WTC11 (cell line): ENCODE measurements around the gene CD68. TPM values are rescaled to one million over a fixed set of nuclear protein-coding genes. Genes with fewer than 3 reads are reported as not detected.

Source experiments
- ATAC-seq: fragments of 200-7000 bp; cut with Tn5 transposase; 2 replicates; pipeline ENCODE4 v1.10.0; 2021; ENCODE audit warnings: mild to moderate bottlenecking, moderate library complexity
- CTCF ChIA-PET: fragments of 300-600 bp; sonication (Branson Sonifier 250); formaldehyde crosslinking; loops from one replicate; lab custom pipeline; 2021; ENCODE audit warnings: antibody characterized with exemption; lab: Charles Lee
- POLR2A ChIA-PET: fragments of 350-600 bp; sonication (Branson Sonifier 250); formaldehyde crosslinking; loops from one replicate; lab custom pipeline; 2021; ENCODE audit warnings: antibody characterized with exemption; lab: Charles Lee
- DNase-seq: peaks from one replicate; pipeline ENCODE4 v3.0.0; 2021; ENCODE audit warnings: low spot score
- H3K27ac Mint-ChIP-seq: 2 replicates; pipeline ENCODE4 v1.8.0; 2021; ENCODE audit warnings: mixed read lengths
- H3K27me3 Mint-ChIP-seq: 2 replicates; pipeline ENCODE4 v1.8.0; 2021; ENCODE audit warnings: low read depth, mild to moderate bottlenecking, moderate library complexity, mixed read lengths
- H3K36me3 Mint-ChIP-seq: 2 replicates; pipeline ENCODE4 v1.8.0; 2021; ENCODE audit warnings: mixed read lengths
- H3K4me1 Mint-ChIP-seq: 2 replicates; pipeline ENCODE4 v1.8.0; 2022; ENCODE audit warnings: mixed read lengths
- H3K4me3 Mint-ChIP-seq: 2 replicates; pipeline ENCODE4 v1.8.0; 2021; ENCODE audit warnings: mild to moderate bottlenecking, moderate library complexity, mixed read lengths
- H3K9me3 Mint-ChIP-seq: 2 replicates; pipeline ENCODE4 v1.8.0; 2021; ENCODE audit warnings: mixed read lengths
- AFF4 ChIP-seq: sonication (generic); formaldehyde crosslinking; IDR thresholded peaks from 2 replicates; pipeline ENCODE4 v1.8.1; 2023; ENCODE audit warnings: mild to moderate bottlenecking, missing genetic modification reagents, borderline replicate concordance
- ESRRA ChIP-seq: sonication (generic); formaldehyde crosslinking; IDR thresholded peaks from 2 replicates; pipeline ENCODE4 v1.8.1; 2022; ENCODE audit warnings: mild to moderate bottlenecking, missing genetic modification reagents, borderline replicate concordance
- ETV6 ChIP-seq: sonication (generic); formaldehyde crosslinking; IDR thresholded peaks from 2 replicates; pipeline ENCODE4 v1.8.1; 2022; ENCODE audit warnings: mild to moderate bottlenecking, missing genetic modification reagents
- GTF2I ChIP-seq: fragments of 250-450 bp; sonication (Bioruptor Pico); conservative IDR thresholded peaks from 2 replicates; pipeline ENCODE4 v1.4.0; 2021; ENCODE audit warnings: mild to moderate bottlenecking
- JUN ChIP-seq: sonication (generic); formaldehyde crosslinking; IDR thresholded peaks from 2 replicates; pipeline ENCODE4 v1.8.0; 2023; ENCODE audit warnings: mild to moderate bottlenecking, missing genetic modification reagents
- MYBL2 ChIP-seq: sonication (generic); formaldehyde crosslinking; IDR thresholded peaks from 2 replicates; pipeline ENCODE4 v1.8.1; 2023; ENCODE audit warnings: mild to moderate bottlenecking, moderate library complexity, missing genetic modification reagents
- NR1H2 ChIP-seq: sonication (generic); formaldehyde crosslinking; IDR thresholded peaks from 2 replicates; pipeline ENCODE4 v1.9.0; 2021; ENCODE audit warnings: mild to moderate bottlenecking, moderate library complexity, missing genetic modification reagents
- SOX15 ChIP-seq: fragments of 250-450 bp; sonication (Bioruptor Pico); IDR thresholded peaks from 2 replicates; pipeline ENCODE4 v1.9.0; 2021; ENCODE audit warnings: mild to moderate bottlenecking
- ZNF317 ChIP-seq: sonication (generic); formaldehyde crosslinking; IDR thresholded peaks from 2 replicates; pipeline ENCODE4 v1.8.1; 2023; ENCODE audit warnings: low read depth, mild to moderate bottlenecking, moderate library complexity, missing genetic modification reagents, borderline replicate concordance
- ZNF512 ChIP-seq: sonication (generic); formaldehyde crosslinking; IDR thresholded peaks from 2 replicates; pipeline ENCODE4 v1.8.1; 2022; ENCODE audit warnings: missing genetic modification reagents, borderline replicate concordance
- ZNF532 ChIP-seq: fragments of 250-450 bp; sonication (Bioruptor Pico); IDR thresholded peaks from 2 replicates; pipeline ENCODE4 v1.9.0; 2021; ENCODE audit warnings: mild to moderate bottlenecking, borderline replicate concordance
- total RNA-seq: library from RNA; stranded (reverse); gene quantifications from 3 replicates; pipeline ENCODE4 v1.2.3, GENCODE V29; 2021
- TF ChIP-seq, protein P1 (sequence below): fragments of 250-450 bp; sonication (Bioruptor Pico); IDR thresholded peaks from 2 replicates; pipeline ENCODE4 v1.9.0; 2021; ENCODE audit warnings: mild to moderate bottlenecking
- TF ChIP-seq, protein P2 (sequence below): sonication (generic); formaldehyde crosslinking; IDR thresholded peaks from 2 replicates; pipeline ENCODE4 v1.8.1; 2022; ENCODE audit warnings: low read depth, mild to moderate bottlenecking, moderate library complexity, missing genetic modification reagents, borderline replicate concordance
- TF ChIP-seq, protein P3 (sequence below): sonication (generic); formaldehyde crosslinking; IDR thresholded peaks from 2 replicates; pipeline ENCODE4 v1.8.0; 2022; ENCODE audit warnings: missing genetic modification reagents
- TF ChIP-seq, protein P4 (sequence below): sonication (generic); formaldehyde crosslinking; IDR thresholded peaks from 2 replicates; pipeline ENCODE4 v1.8.1; 2023; ENCODE audit warnings: mild to moderate bottlenecking, moderate library complexity, missing genetic modification reagents

The CD68 gene
- total RNA-seq, 1 experiment from 2014 or later: 0.72 TPM

DNA sequence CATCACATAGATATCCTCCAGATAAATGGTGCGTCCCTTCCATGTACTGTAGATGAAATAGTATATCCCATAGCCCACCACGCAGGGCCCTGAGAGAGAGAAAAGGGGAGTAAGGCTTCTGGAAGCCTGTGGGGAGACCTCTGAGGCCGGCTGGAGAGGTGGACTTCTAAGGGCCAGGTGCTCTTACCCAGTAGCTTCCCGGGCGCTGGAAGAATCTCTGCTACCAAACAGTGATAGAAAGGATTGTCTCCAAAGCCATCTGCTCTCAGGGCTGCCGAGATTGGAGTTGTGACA lies 47.5 kb downstream of the CD68 start:
- Mint-ChIP-seq H3K9me3 (no peaks in the 10 kb centered on the region), H3K4me1 (peaks cover 9% of the 10 kb centered on the region), H3K27ac (peak overlapping the region; percentile 25), H3K4me3 (peak overlapping the region; percentile 85), H3K27me3 (no peaks in the 10 kb centered on the region), H3K36me3 (peaks cover 4% of the 10 kb centered on the region)
- DNase-seq: no peak
- ChIA-PET POLR2A (interaction anchor here (1.0 to 3.1 kb wide), 9 partner anchors 11 to 148 kb away, joined by 3 to 40 read pairs (median 9); partner anchors contain the start of genes ATP1B2, DNAH2, MPDU1 and SOX15), CTCF (interaction anchor here (0.6 to 3.0 kb wide), 14 partner anchors 9 to 447 kb away, joined by 3 to 41 read pairs (median 7); partner anchors contain the start of genes EFNB3, FXR2, SOX15 and TP53)
- no peak for ATAC-seq
- TF ChIP-seq NR1H2 (CRISPR knock-in tag): no peak
- TF ChIP-seq ZNF512: no peak
- no peak for TF ChIP-seq ESRRA (CRISPR knock-in tag)
- TF ChIP-seq JUN (CRISPR knock-in tag): no peak
- no peak for TF ChIP-seq AFF4 (CRISPR knock-in tag)
- TF ChIP-seq ETV6 (CRISPR knock-in tag): no peak
- TF ChIP-seq SOX15 (CRISPR knock-in tag): no peak
- TF ChIP-seq GTF2I (CRISPR knock-in tag): no peak
- TF ChIP-seq MYBL2 (CRISPR knock-in tag): no peak
- TF ChIP-seq, protein P1, sequence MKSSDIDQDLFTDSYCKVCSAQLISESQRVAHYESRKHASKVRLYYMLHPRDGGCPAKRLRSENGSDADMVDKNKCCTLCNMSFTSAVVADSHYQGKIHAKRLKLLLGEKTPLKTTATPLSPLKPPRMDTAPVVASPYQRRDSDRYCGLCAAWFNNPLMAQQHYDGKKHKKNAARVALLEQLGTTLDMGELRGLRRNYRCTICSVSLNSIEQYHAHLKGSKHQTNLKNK (CRISPR knock-in tag): no peak

GRCh38 chr17:7627250-7628121 lies 48.0 kb downstream of the CD68 start, which contains the start of gene SAT2:
Gene SAT2, minus strand, starts transcription at chr17:7627821. Its CDS starts 186 bp downstream, at chr17:7627635.
- CTCF ChIA-PET: interaction anchor here (0.6 to 3.0 kb wide), 24 partner anchors 9 to 447 kb away, joined by 3 to 41 read pairs (median 4); partner anchors contain the start of genes ATP1B2, EFNB3, FXR2 and SOX15
- Mint-ChIP-seq H3K27me3 (no peaks in the 10 kb centered on the region), H3K36me3 (peaks cover 4% of the 10 kb centered on the region), H3K4me1 (peaks cover 9% of the 10 kb centered on the region), H3K27ac (peak within 1 kb of the TSS; percentile 85), H3K4me3 (peak within 1 kb of the TSS; percentile 85), H3K9me3 (no peaks in the 10 kb centered on the region)
- POLR2A ChIA-PET: interaction anchor here (0.6 to 3.1 kb wide), 14 partner anchors 12 to 149 kb away, joined by 3 to 40 read pairs (median 6); partner anchors contain the start of genes ATP1B2, DNAH2, MPDU1 and SOX15
- DNase-seq (peak; percentile 99), ATAC-seq (peak; percentile 87)
- TF ChIP-seq, protein P2, sequence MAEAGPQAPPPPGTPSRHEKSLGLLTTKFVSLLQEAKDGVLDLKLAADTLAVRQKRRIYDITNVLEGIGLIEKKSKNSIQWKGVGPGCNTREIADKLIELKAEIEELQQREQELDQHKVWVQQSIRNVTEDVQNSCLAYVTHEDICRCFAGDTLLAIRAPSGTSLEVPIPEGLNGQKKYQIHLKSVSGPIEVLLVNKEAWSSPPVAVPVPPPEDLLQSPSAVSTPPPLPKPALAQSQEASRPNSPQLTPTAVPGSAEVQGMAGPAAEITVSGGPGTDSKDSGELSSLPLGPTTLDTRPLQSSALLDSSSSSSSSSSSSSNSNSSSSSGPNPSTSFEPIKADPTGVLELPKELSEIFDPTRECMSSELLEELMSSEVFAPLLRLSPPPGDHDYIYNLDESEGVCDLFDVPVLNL (CRISPR knock-in tag): no peak
- TF ChIP-seq ZNF317: no peak
- no peak for TF ChIP-seq ZNF532 (CRISPR knock-in tag)
- TF ChIP-seq, protein P3, sequence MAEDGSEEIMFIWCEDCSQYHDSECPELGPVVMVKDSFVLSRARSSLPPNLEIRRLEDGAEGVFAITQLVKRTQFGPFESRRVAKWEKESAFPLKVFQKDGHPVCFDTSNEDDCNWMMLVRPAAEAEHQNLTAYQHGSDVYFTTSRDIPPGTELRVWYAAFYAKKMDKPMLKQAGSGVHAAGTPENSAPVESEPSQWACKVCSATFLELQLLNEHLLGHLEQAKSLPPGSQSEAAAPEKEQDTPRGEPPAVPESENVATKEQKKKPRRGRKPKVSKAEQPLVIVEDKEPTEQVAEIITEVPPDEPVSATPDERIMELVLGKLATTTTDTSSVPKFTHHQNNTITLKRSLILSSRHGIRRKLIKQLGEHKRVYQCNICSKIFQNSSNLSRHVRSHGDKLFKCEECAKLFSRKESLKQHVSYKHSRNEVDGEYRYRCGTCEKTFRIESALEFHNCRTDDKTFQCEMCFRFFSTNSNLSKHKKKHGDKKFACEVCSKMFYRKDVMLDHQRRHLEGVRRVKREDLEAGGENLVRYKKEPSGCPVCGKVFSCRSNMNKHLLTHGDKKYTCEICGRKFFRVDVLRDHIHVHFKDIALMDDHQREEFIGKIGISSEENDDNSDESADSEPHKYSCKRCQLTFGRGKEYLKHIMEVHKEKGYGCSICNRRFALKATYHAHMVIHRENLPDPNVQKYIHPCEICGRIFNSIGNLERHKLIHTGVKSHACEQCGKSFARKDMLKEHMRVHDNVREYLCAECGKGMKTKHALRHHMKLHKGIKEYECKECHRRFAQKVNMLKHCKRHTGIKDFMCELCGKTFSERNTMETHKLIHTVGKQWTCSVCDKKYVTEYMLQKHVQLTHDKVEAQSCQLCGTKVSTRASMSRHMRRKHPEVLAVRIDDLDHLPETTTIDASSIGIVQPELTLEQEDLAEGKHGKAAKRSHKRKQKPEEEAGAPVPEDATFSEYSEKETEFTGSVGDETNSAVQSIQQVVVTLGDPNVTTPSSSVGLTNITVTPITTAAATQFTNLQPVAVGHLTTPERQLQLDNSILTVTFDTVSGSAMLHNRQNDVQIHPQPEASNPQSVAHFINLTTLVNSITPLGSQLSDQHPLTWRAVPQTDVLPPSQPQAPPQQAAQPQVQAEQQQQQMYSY: no peak
- TF ChIP-seq, protein P4, sequence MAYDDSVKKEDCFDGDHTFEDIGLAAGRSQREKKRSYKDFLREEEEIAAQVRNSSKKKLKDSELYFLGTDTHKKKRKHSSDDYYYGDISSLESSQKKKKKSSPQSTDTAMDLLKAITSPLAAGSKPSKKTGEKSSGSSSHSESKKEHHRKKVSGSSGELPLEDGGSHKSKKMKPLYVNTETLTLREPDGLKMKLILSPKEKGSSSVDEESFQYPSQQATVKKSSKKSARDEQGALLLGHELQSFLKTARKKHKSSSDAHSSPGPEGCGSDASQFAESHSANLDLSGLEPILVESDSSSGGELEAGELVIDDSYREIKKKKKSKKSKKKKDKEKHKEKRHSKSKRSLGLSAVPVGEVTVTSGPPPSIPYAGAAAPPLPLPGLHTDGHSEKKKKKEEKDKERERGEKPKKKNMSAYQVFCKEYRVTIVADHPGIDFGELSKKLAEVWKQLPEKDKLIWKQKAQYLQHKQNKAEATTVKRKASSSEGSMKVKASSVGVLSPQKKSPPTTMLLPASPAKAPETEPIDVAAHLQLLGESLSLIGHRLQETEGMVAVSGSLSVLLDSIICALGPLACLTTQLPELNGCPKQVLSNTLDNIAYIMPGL: 0 out of 2 replicates have a peak, but pooled peaks have one; percentile 4
